PC-9 (cell line): ENCODE data around the gene CCP110.

Experiments
- CTCF ChIP-seq: fragments of 200-600 bp; sonication (generic); conservative IDR thresholded peaks from 2 replicates; pipeline ENCODE4 v1.6.1; 2017; ENCODE audit warnings: mixed run types, antibody characterized with exemption, mild to moderate bottlenecking, moderate library complexity
- EZH2 ChIP-seq: fragments of 200-600 bp; sonication (generic); IDR thresholded peaks from 2 replicates; pipeline ENCODE4 v1.8.0; 2017; ENCODE audit warnings: antibody characterized with exemption, low read depth

GRCh38 chr16:19507867-19508266, 15.9 kb upstream of the CCP110 start:
- TF ChIP-seq EZH2: no peak
- no peak for TF ChIP-seq CTCF
